GM23248 (cell line): ENCODE results near the gene GAL3ST1.

ENCODE experiments used
- EZH2 ChIP-seq: fragments of 200-600 bp; sonication (generic); IDR thresholded peaks from 2 replicates; pipeline ENCODE4 v1.6.1; 2018; ENCODE audit warnings: antibody characterized with exemption, mild to moderate bottlenecking; ENCODE audit not compliant: insufficient read depth, poor library complexity, severe bottlenecking
- EZH2phosphoT487 ChIP-seq: fragments of 200-600 bp; sonication (generic); IDR thresholded peaks from 2 replicates; pipeline ENCODE4 v1.6.1; 2018; ENCODE audit warnings: antibody characterized with exemption, moderate library complexity, mild to moderate bottlenecking, low read depth; ENCODE audit not compliant: insufficient read depth

DNA sequence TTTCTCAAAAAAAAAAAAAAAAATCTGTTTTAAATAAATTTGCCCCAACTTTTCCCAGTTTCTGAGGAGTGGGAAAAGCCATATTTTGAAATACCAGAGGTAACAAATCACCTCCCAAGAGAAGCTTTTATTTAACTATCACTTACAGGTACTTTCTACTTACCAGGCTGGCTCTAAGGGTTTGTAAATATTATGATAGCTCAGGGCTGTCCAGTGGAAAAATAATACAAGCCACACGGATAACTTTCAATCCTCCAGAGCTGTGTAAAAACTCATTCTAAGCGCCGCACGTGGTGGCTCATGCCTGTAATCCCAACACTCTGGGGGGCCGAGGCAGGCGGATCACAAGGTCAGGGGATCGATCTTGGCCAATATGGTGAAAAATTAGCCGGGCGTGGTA, 63.4 kb downstream of the GAL3ST1 start:
- TF ChIP-seq EZH2: no peak
- TF ChIP-seq EZH2phosphoT487: no peak
